Body of pancreas (tissue), 4 donors: ENCODE data around the gene HTRA3.

Experiments
- POLR2A ChIP-seq, 3 donors: fragments of 450-650 bp; IDR thresholded peaks; one replicate each; pipeline ENCODE4 v1.6.1; 2016; ENCODE audit warnings: antibody characterized with exemption in 3 of 3, mild to moderate bottlenecking in 2 of 3
- TF ChIP-seq, protein P1 (sequence below), 7 experiments: fragments of 450-650 bp in 4 of 7; fragments of 200-600 bp in 3 of 7; sonication (generic) in 3 of 7; IDR thresholded peaks; one replicate each; pipeline ENCODE4 v1.5.1; 2016 to 2019; ENCODE audit warnings: antibody characterized with exemption in 7 of 7

DNA sequence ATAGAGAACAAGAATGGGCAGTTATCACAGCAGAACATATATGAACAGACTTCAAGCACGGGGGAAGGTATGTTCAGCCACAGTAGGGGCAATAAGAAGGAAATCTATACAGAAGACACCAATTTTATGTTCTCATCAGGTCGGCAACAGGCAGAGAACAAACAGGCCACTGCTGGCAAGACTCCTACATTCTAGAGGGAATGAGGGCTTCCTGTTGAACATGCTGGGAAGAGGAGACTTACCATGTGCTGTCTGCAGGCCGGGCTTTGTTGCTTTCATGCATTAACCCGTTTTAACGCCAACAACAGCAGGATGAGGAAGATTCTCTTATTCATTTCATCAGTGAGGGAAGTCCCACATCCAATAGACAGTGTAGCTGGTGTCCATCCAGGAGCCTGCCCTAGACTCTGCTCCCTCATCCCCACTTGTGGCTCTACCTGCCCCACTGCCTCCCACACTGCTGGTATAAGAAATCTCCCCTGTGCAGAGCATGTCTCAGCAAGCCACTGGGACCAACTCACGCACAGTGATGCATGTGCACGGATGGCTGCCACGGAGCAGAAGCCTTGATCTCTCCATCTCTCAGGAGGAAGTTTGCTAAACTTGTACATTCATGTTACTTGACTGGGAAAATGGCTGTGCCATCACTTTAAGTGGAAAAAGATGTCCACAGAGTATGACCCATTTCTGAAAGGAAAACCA is 86.5 kb downstream of the HTRA3 start:
- TF ChIP-seq, protein P1, sequence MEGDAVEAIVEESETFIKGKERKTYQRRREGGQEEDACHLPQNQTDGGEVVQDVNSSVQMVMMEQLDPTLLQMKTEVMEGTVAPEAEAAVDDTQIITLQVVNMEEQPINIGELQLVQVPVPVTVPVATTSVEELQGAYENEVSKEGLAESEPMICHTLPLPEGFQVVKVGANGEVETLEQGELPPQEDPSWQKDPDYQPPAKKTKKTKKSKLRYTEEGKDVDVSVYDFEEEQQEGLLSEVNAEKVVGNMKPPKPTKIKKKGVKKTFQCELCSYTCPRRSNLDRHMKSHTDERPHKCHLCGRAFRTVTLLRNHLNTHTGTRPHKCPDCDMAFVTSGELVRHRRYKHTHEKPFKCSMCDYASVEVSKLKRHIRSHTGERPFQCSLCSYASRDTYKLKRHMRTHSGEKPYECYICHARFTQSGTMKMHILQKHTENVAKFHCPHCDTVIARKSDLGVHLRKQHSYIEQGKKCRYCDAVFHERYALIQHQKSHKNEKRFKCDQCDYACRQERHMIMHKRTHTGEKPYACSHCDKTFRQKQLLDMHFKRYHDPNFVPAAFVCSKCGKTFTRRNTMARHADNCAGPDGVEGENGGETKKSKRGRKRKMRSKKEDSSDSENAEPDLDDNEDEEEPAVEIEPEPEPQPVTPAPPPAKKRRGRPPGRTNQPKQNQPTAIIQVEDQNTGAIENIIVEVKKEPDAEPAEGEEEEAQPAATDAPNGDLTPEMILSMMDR (IDR thresholded peaks at IDR 0.05) = no peak
- TF ChIP-seq POLR2A (IDR thresholded peaks at IDR 0.05) = no peak
